ENCODE measurements around the gene ETS1. TPM values are rescaled to one million over a fixed set of nuclear protein-coding genes. Genes with fewer than 3 reads are reported as not detected.
A peak's percentile ranks its signal among the peaks of the same experiment; 100 is the strongest.

The ETS1 gene
- total RNA-seq, 3 donors from 2014 or later (not counting 1 experiment from before 2014, with no cell fraction given): 532 to 684 (median 589) TPM

DNA sequence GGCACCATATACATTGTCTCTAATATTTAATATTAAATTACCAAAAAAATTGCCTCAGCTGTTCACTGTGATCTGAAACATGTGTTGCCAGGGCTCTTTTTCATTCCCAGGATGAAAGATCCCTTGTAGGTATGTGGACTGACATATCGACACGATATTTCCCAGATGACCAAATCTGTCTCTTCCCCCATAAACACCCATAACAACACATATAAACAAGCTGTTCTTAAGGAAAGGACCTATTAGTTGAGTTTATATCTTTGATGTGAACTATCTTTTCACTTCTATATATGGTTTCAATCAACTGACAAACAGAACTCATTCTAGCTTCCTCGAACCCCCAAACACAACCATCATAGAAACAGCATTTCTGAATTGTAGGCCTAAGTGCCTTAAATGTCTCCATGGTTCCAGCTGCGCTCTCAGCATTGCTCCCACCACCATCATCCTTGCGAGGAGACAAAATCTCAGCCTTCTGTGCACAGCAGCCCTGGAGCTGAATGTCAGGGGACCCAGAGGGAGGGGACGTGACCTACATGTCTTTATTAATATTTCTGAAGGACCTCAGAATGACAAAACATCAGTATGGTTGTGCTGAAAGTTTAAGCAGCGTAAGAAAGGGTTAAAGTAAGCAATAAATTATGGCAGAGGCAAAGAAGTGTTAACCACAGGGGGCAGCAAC is 67.0 kb downstream of the ETS1 start:
- DNase-seq (peak in 1 of 2 donors; percentile 63), ATAC-seq (no peak)
- peak overlapping the region; percentile 93 for H3K4me3 ChIP-seq (ENCODE audit: low read length)
- Mint-ChIP-seq H3K36me3 (peaks cover 40% of the 10 kb centered on the region), H3K4me1 (peaks cover 62 to 71% of the 10 kb centered on the region in 2 donors), H3K9me3 (no peaks in the 10 kb centered on the region), H3K27me3 (ENCODE audit: low read depth in 2 of 2) (no peaks in the 10 kb centered on the region), H3K27ac (peak overlapping the region; percentile 98 to 99), H3K4me3 (peak overlapping the region; percentile 98)
- H3K27ac ChIP-seq (ENCODE audit: low read length): peak overlapping the region; percentile 90
- H3K36me3 ChIP-seq (ENCODE audit: control insufficient read depth, insufficient read depth, low read length): peaks cover 23% of the 10 kb centered on the region
- H3K4me1 ChIP-seq (ENCODE audit: control insufficient read depth, insufficient read depth, low read length): peaks cover 38% of the 10 kb centered on the region
- H3K9me3 ChIP-seq (ENCODE audit: control insufficient read depth, insufficient read depth, low read length): no peaks in the 10 kb centered on the region
- no peaks in the 10 kb centered on the region for H3K27me3 ChIP-seq (ENCODE audit: control insufficient read depth, insufficient read depth, low read length)
- TF ChIP-seq, protein P1, sequence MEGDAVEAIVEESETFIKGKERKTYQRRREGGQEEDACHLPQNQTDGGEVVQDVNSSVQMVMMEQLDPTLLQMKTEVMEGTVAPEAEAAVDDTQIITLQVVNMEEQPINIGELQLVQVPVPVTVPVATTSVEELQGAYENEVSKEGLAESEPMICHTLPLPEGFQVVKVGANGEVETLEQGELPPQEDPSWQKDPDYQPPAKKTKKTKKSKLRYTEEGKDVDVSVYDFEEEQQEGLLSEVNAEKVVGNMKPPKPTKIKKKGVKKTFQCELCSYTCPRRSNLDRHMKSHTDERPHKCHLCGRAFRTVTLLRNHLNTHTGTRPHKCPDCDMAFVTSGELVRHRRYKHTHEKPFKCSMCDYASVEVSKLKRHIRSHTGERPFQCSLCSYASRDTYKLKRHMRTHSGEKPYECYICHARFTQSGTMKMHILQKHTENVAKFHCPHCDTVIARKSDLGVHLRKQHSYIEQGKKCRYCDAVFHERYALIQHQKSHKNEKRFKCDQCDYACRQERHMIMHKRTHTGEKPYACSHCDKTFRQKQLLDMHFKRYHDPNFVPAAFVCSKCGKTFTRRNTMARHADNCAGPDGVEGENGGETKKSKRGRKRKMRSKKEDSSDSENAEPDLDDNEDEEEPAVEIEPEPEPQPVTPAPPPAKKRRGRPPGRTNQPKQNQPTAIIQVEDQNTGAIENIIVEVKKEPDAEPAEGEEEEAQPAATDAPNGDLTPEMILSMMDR (IDR thresholded peaks at IDR 0.05): no peak
- intact Hi-C loops (cut with micrococcal nuclease): loop anchor here (1.0 to 10.0 kb wide), 5 partner anchors 14 to 230 kb away; partner anchors contain the start of gene FLI1
- 15% methylated on average over 5 of the region's 7 CpGs for WGBS (ENCODE audit: insufficient coverage)

DNA sequence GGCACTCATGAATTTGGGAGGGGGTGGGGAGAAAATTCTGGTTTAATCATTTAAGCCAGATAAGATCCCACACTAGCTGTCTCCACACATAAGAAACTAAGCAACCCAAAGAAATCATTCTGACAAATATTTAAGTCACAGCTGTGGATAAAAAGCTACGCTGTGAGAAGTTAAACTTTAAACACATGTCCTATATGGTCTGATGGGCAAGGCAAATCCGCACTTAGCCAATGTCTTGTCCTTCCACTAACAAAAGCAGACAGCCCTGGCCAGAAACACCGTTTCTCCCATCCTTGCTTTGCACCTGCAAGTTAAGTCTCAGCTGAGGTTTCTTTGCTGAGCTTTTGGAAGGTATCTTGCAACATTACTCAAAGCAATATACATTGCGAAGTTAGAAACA is 68.0 kb downstream of the ETS1 start:
- Mint-ChIP-seq H3K27me3 (ENCODE audit: low read depth in 2 of 2) (no peaks in the 10 kb centered on the region), H3K36me3 (peaks cover 46% of the 10 kb centered on the region), H3K4me1 (peaks cover 67 to 81% of the 10 kb centered on the region in 2 donors), H3K9me3 (no peaks in the 10 kb centered on the region), H3K27ac (peak overlapping the region; percentile 98 to 99), H3K4me3 (peak overlapping the region; percentile 98)
- intact Hi-C loops (cut with micrococcal nuclease): loop anchor here (5.0 kb wide), 1 partner anchor 327 kb away; no protein-coding TSS in a partner anchor
- peak overlapping the region; percentile 93 for H3K4me3 ChIP-seq (ENCODE audit: low read length)
- H3K27ac ChIP-seq (ENCODE audit: low read length): peak overlapping the region; percentile 90
- no peaks in the 10 kb centered on the region for H3K9me3 ChIP-seq (ENCODE audit: control insufficient read depth, insufficient read depth, low read length)
- no peaks in the 10 kb centered on the region for H3K27me3 ChIP-seq (ENCODE audit: control insufficient read depth, insufficient read depth, low read length)
- WGBS (ENCODE audit: insufficient coverage): 8% methylated on average over 4 of the region's 4 CpGs
- H3K4me1 ChIP-seq (ENCODE audit: control insufficient read depth, insufficient read depth, low read length): peaks cover 36% of the 10 kb centered on the region
- peaks cover 24% of the 10 kb centered on the region for H3K36me3 ChIP-seq (ENCODE audit: control insufficient read depth, insufficient read depth, low read length)
- DNase-seq: peak in 1 of 2 donors; percentile 35
- TF ChIP-seq, protein P1 (IDR thresholded peaks at IDR 0.05): no peak
- ATAC-seq: no peak

DNA sequence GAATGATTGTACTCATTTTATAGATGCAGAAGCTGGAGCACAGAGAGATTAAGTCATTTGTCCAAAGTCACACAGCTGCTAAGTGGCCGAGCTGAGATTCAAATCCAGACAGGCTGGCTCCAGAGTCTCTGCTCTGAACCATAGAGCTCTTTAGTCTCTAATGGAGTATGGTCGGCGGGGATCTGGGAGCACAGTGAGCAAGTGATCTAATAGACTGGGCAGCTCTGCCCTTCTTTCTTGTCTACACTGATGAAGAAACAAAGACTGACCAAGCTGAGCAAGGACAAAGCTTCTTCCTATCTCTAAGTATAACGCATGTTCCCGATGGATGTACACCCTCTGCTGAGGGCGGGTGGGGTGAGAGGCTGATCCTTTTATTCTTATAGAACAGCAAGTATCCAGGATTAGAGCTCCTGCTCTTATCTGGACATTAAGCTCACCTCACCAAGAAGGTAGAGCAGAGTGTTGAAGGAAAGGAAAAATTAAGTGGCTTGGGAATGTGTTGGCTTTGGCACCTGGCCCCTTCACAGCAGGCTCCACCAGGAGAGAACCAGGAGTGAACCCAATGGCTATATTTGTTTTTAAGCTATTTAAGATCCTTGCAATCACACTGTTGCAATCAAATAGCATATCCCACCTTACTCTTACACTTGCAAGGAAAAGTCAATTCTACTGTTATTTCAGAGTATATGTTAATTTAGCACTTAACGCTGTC is 68.7 kb downstream of the ETS1 start:
- ATAC-seq: no peak
- Histone ChIP-seq H3K27ac (ENCODE audit: low read length) (peak overlapping the region; percentile 90), H3K27me3 (ENCODE audit: control insufficient read depth, insufficient read depth, low read length) (no peaks in the 10 kb centered on the region), H3K36me3 (ENCODE audit: control insufficient read depth, insufficient read depth, low read length) (peaks cover 26% of the 10 kb centered on the region), H3K9me3 (ENCODE audit: control insufficient read depth, insufficient read depth, low read length) (no peaks in the 10 kb centered on the region), H3K4me3 (ENCODE audit: low read length) (peak overlapping the region; percentile 93), H3K4me1 (ENCODE audit: control insufficient read depth, insufficient read depth, low read length) (peaks cover 39% of the 10 kb centered on the region)
- 31% methylated on average over 4 of the region's 7 CpGs for WGBS (ENCODE audit: insufficient coverage)
- Mint-ChIP-seq H3K27ac (peak overlapping the region; percentile 98 to 99), H3K9me3 (no peaks in the 10 kb centered on the region), H3K36me3 (peaks cover 46% of the 10 kb centered on the region), H3K4me3 (peak overlapping the region; percentile 98), H3K27me3 (ENCODE audit: low read depth in 2 of 2) (no peaks in the 10 kb centered on the region), H3K4me1 (peaks cover 68 to 82% of the 10 kb centered on the region in 2 donors)
- DNase-seq: peak in 1 of 2 donors; percentile 19
- TF ChIP-seq, protein P1 (IDR thresholded peaks at IDR 0.05): no peak
- intact Hi-C loops (cut with micrococcal nuclease): loop anchor here (5.0 kb wide), 1 partner anchor 326 kb away; no protein-coding TSS in a partner anchor
